Neural progenitor cell (in vitro differentiated cells): ENCODE results near the gene PHETA1.

Experiments used
- EZH2 ChIP-seq: fragments of 200-600 bp; sonication (generic); IDR thresholded peaks from 2 replicates; pipeline ENCODE4 v1.6.1; 2017; ENCODE audit warnings: antibody characterized with exemption, mild to moderate bottlenecking, moderate library complexity
- TF ChIP-seq, protein P1 (sequence below): fragments of 200-600 bp; sonication (generic); IDR thresholded peaks from 2 replicates; pipeline ENCODE4 v1.5.1; 2017; ENCODE audit warnings: antibody characterized with exemption, mild to moderate bottlenecking

DNA sequence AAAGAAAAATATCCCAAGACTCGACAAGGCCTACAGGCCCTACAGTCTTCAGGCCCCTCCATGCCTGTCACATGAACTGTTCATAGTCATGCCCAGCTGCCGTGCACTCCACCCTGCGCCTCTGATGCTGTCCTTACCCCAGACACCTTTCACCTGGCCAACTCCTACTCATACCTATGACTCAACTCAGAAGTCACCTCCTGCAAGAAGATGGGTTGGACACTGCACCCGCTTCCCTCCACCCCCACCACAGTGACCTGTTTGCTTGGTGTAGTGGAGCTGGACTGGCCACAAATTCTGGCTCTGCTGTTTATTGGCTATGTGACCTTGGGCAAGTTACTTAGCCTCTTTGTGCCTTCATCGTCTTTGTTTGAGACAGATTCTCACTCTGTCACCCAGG lies 56.2 kb downstream of the PHETA1 start:
- TF ChIP-seq, protein P1, sequence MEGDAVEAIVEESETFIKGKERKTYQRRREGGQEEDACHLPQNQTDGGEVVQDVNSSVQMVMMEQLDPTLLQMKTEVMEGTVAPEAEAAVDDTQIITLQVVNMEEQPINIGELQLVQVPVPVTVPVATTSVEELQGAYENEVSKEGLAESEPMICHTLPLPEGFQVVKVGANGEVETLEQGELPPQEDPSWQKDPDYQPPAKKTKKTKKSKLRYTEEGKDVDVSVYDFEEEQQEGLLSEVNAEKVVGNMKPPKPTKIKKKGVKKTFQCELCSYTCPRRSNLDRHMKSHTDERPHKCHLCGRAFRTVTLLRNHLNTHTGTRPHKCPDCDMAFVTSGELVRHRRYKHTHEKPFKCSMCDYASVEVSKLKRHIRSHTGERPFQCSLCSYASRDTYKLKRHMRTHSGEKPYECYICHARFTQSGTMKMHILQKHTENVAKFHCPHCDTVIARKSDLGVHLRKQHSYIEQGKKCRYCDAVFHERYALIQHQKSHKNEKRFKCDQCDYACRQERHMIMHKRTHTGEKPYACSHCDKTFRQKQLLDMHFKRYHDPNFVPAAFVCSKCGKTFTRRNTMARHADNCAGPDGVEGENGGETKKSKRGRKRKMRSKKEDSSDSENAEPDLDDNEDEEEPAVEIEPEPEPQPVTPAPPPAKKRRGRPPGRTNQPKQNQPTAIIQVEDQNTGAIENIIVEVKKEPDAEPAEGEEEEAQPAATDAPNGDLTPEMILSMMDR, result no peak
- TF ChIP-seq EZH2, result no peak
